Measurements from ENCODE around the gene CKLF. TPM values are rescaled to one million over a fixed set of nuclear protein-coding genes. Genes with fewer than 3 reads are reported as not detected.

Gene CKLF
- total RNA-seq, 1 experiment from 2014 or later = 84.8 TPM

Other genes starting within 250 kb of the CKLF start
- not detected in 2 replicates for gene CDH5, start 185.9 kb upstream of the CKLF start, total RNA-seq (2014; rRNA removed)
- gene BEAN1, start 125.3 kb upstream of the CKLF start, total RNA-seq (2014; rRNA removed) = 0.19 and 1.4 TPM in 2 replicates
- 38.2 and 40.6 TPM in 2 replicates for gene TK2, start 2.5 kb upstream of the CKLF start, total RNA-seq (2014; rRNA removed)
- 3.7 and 4.3 TPM in 2 replicates for gene CMTM1, start 13.9 kb downstream of the CKLF start, total RNA-seq (2014; rRNA removed)
- gene CMTM2, start 26.9 kb downstream of the CKLF start, total RNA-seq (2014; rRNA removed) = not detected in 2 replicates
- 25.5 and 30.2 TPM in 2 replicates for gene CMTM3, start 52.1 kb downstream of the CKLF start, total RNA-seq (2014; rRNA removed)
- 11.9 and 16.4 TPM in 2 replicates for gene CMTM4, start 144.2 kb downstream of the CKLF start, total RNA-seq (2014; rRNA removed)
- gene DYNC1LI2, start 199.0 kb downstream of the CKLF start, total RNA-seq (2014; rRNA removed) = 110 and 117 TPM in 2 replicates
- not detected in 2 replicates for gene TERB1, start 249.0 kb downstream of the CKLF start, total RNA-seq (2014; rRNA removed)